GM21381 (cell line): ENCODE measurements around the gene CPN1.
"Not testable (repeated sequence)": the region's sequence is repeated elsewhere in the genome, so short reads cannot be mapped to it uniquely, and the experiment has no call there.

Experiments used
- ATAC-seq: cut with Tn5 transposase; IDR thresholded peaks from one replicate; pipeline ENCODE4 v1.9.1; 2021; ENCODE audit warnings: mild to moderate bottlenecking, moderate library complexity; ENCODE audit not compliant: unreplicated experiment

Gene CPN1

GRCh38 chr10:100082276-100082675 lies 607 bp upstream of the CPN1 start:
- ATAC-seq = not testable (repeated sequence)

GRCh38 chr10:100076750-100077149 lies 4.9 kb downstream of the CPN1 start:
- ATAC-seq = no peak

- no peak for ATAC-seq
Observed at GRCh38 chr10:100075426-100076220, 6.0 kb downstream of the CPN1 start.

- ATAC-seq = no peak
Observed at GRCh38 chr10:100072514-100072913, 9.2 kb downstream of the CPN1 start.

- ATAC-seq = no peak
Observed at GRCh38 chr10:100071529-100071928, 10.1 kb downstream of the CPN1 start.

GRCh38 chr10:100067466-100067865 lies 14.2 kb downstream of the CPN1 start:
- ATAC-seq = no peak

- ATAC-seq = no peak
Observed at GRCh38 chr10:100065084-100065660, 16.5 kb downstream of the CPN1 start.

- ATAC-seq = no peak
Observed at GRCh38 chr10:100061401-100061800, 20.3 kb downstream of the CPN1 start.

- no peak for ATAC-seq
Observed at GRCh38 chr10:100057948-100058347, 23.7 kb downstream of the CPN1 start.

- no peak for ATAC-seq
Observed at GRCh38 chr10:100053686-100054460, 27.8 kb downstream of the CPN1 start.

GRCh38 chr10:100046021-100046486 lies 35.6 kb downstream of the CPN1 start:
- no peak for ATAC-seq

GRCh38 chr10:100045592-100045991 lies 36.1 kb downstream of the CPN1 start:
- ATAC-seq = no peak

- no peak for ATAC-seq
Observed at GRCh38 chr10:100043796-100044195, 37.9 kb downstream of the CPN1 start.

- no peak for ATAC-seq
Observed at GRCh38 chr10:100043344-100043743, 38.3 kb downstream of the CPN1 start.

GRCh38 chr10:100041306-100042002 lies 40.2 kb downstream of the CPN1 start:
- no peak for ATAC-seq

GRCh38 chr10:100038561-100039071 lies 43.1 kb downstream of the CPN1 start:
- ATAC-seq = no peak

- ATAC-seq = no peak
Observed at GRCh38 chr10:100037758-100038315, 43.8 kb downstream of the CPN1 start.

- ATAC-seq = no peak
Observed at GRCh38 chr10:100036850-100037249, 44.8 kb downstream of the CPN1 start.

GRCh38 chr10:100033766-100034418 lies 47.8 kb downstream of the CPN1 start:
- no peak for ATAC-seq

- ATAC-seq = no peak
Observed at GRCh38 chr10:100027416-100027815, 54.3 kb downstream of the CPN1 start.
